Lower lobe of right lung (tissue), 2 donors: ENCODE data around the gene SLC30A1. TPM values are rescaled to one million over a fixed set of nuclear protein-coding genes. Genes with fewer than 3 reads are reported as not detected.

Source experiments
- ATAC-seq, 2 donors: fragments of 200-7000 bp; cut with Tn5 transposase; one replicate each; pipeline ENCODE4 v1.9.1; 2020 to 2022; ENCODE audit warnings: mild to moderate bottlenecking in 2 of 2, moderate library complexity in 2 of 2
- DNase-seq: peaks from one replicate; pipeline ENCODE4 v3.0.0-alpha.2; 2020
- H3K27ac ChIP-seq: fragments of 200-600 bp; one replicate; pipeline ENCODE4 v1.8.0; 2022
- H3K27me3 ChIP-seq: fragments of 200-600 bp; one replicate; pipeline ENCODE4 v1.8.0; 2022; ENCODE audit warnings: low read depth
- H3K36me3 ChIP-seq: fragments of 200-600 bp; one replicate; pipeline ENCODE4 v1.8.0; 2022; ENCODE audit warnings: mild to moderate bottlenecking
- H3K4me1 ChIP-seq: fragments of 200-600 bp; one replicate; pipeline ENCODE4 v1.8.0; 2022
- H3K4me3 ChIP-seq: fragments of 200-600 bp; one replicate; pipeline ENCODE4 v1.8.0; 2022; ENCODE audit warnings: mild to moderate bottlenecking
- H3K9me3 ChIP-seq: fragments of 200-600 bp; one replicate; pipeline ENCODE4 v1.8.0; 2022
- CTCF ChIP-seq: fragments of 200-600 bp; IDR thresholded peaks from one replicate; pipeline ENCODE4 v1.8.0; 2022; ENCODE audit warnings: antibody characterized with exemption, mild to moderate bottlenecking
- intact Hi-C: fragments of 100-400 bp; cut with DNase I; formaldehyde crosslinking; loops from one replicate; pipeline ENCODE4 v1.11.0; 2022
- total RNA-seq: library from RNA; stranded (reverse); fragmentation: NEBNext Ultra II Directional; extraction: Animal tissue kit (Norgen Biotek cat#: 25700); gene quantifications from one replicate; pipeline ENCODE4 v1.2.1, GENCODE V29; 2021
- donor health status: DM: no; HTN: yes; CAD: no; lungs with severe emphysema.

SLC30A1 gene
- total RNA-seq, 1 donor from 2014 or later, result 14.8 TPM

- TF ChIP-seq CTCF, result no peak
- Histone ChIP-seq H3K9me3 (no peaks in the 10 kb centered on the region), H3K36me3 (no peaks in the 10 kb centered on the region), H3K4me1 (peaks cover 13% of the 10 kb centered on the region), H3K27ac (no peak overlapping the region), H3K4me3 (no peak overlapping the region), H3K27me3 (no peaks in the 10 kb centered on the region)
- ATAC-seq (no peak), DNase-seq (no peak)
- intact Hi-C loops, result no loop called here
Observed at GRCh38 chr1:211616231-211616964, 37.4 kb upstream of the SLC30A1 start.

GRCh38 chr1:211614615-211615014 is 35.7 kb upstream of the SLC30A1 start:
- no peak for DNase-seq

GRCh38 chr1:211613951-211614350 is 35.0 kb upstream of the SLC30A1 start:
- intact Hi-C loops, result no loop called here
- H3K4me1 ChIP-seq, result peaks cover 21% of the 10 kb centered on the region
- no peak for TF ChIP-seq CTCF
- no peak for DNase-seq
- no peaks in the 10 kb centered on the region for H3K9me3 ChIP-seq
- H3K27ac ChIP-seq, result no peak overlapping the region
- no peaks in the 10 kb centered on the region for H3K27me3 ChIP-seq
- H3K36me3 ChIP-seq, result no peaks in the 10 kb centered on the region
- ATAC-seq, result no peak
- no peak overlapping the region for H3K4me3 ChIP-seq

More at GRCh38 chr1:211614615-211615014, 35.7 kb upstream of the SLC30A1 start:
- H3K4me3 ChIP-seq, result no peak overlapping the region
- intact Hi-C loops, result no loop called here
- no peak for TF ChIP-seq CTCF
- H3K4me1 ChIP-seq, result peaks cover 21% of the 10 kb centered on the region
- no peaks in the 10 kb centered on the region for H3K36me3 ChIP-seq
- no peaks in the 10 kb centered on the region for H3K27me3 ChIP-seq
- H3K9me3 ChIP-seq, result no peaks in the 10 kb centered on the region
- no peak overlapping the region for H3K27ac ChIP-seq
- ATAC-seq, result no peak

GRCh38 chr1:211613108-211613947 is 34.4 kb upstream of the SLC30A1 start:
- peaks cover 21% of the 10 kb centered on the region for H3K4me1 ChIP-seq
- DNase-seq (peak; percentile 84), ATAC-seq (peak; percentile 79 to 86)
- H3K9me3 ChIP-seq, result no peaks in the 10 kb centered on the region
- no peak for TF ChIP-seq CTCF
- H3K4me3 ChIP-seq, result no peak overlapping the region
- peak overlapping the region; percentile 41 for H3K27ac ChIP-seq
- intact Hi-C loops, result no loop called here
- H3K36me3 ChIP-seq, result no peaks in the 10 kb centered on the region
- H3K27me3 ChIP-seq, result no peaks in the 10 kb centered on the region

- Histone ChIP-seq H3K27me3 (no peaks in the 10 kb centered on the region), H3K36me3 (no peaks in the 10 kb centered on the region), H3K9me3 (no peaks in the 10 kb centered on the region), H3K4me3 (no peak overlapping the region), H3K4me1 (peaks cover 21% of the 10 kb centered on the region), H3K27ac (peak overlapping the region; percentile 41)
- ATAC-seq (peak in 1 of 2 donors; percentile 3), DNase-seq (no peak)
- intact Hi-C loops, result no loop called here
- TF ChIP-seq CTCF, result no peak
Observed at GRCh38 chr1:211612786-211613107, 33.8 kb upstream of the SLC30A1 start.
